ENCODE data around the gene PEX14.
A peak's percentile ranks its signal among the peaks of the same experiment; 100 is the strongest.

Gene PEX14

DNA sequence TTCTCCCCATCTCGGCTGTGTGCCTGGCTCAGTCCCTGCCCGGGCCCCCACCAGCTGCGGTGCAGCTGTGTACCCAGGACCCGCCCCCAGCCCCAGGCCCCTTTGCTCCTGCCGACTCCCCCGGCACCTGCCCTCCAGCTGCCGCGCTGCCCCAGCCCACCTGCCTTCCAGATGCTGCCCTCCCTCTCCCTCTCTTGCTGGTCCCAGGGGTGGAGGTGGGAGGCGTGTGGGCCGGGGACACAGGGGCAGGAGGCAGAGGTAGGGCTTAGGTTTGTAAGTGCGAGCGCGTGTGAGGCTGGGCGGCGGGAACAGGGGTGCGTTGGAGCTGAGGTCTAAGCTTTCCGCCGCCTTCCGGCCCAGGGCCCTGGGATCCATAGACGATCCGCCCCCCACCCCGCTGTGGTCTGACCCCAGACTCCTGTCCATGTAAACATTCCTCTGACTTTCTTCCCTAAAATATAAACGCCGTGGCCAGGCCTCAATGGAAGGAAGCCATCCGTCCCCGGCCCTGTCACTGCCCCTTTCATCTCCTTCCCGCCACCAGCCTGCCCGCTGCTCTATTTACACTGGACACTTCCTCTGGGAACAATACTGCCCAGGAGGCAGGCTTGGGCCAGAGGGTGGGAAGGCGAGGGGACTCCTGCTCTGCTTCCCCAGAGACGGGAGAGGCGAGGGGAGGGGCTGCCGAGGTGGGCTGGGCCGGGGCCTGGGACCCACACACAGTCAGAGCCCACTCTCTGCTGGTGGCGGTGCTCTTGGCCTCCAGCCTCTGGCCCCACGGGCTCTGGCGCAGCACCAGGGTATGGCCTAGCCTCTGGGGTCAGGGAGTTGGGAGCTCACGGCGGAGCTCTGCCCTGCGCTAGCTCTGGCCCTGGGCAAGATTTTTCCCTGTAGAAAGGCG lies 193.4 kb downstream of the PEX14 start:
- no peak for DNase-seq (ENCODE audit: low spot score)

DNA sequence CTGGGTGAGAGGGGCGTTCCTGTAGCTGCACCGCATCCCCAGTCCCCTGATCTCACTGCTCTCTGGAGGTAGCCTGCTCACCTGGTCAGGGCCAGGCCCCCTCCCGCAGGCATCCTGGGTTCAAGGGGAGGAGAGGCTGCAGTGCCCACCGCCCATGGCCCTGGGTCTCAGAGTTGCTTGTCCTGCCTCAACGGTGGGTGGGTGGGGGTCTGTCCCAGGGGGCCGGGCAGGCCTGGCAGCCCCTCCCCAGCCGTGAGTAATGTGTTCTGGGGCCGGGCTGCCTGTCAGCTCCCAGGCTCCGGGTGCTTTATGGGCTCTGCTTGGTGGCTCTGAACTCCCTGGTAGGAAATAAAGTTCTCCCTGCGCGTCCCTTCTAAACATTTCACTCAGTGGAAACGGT lies 194.8 kb downstream of the PEX14 start:
- DNase-seq (ENCODE audit: low spot score): no peak

DNA sequence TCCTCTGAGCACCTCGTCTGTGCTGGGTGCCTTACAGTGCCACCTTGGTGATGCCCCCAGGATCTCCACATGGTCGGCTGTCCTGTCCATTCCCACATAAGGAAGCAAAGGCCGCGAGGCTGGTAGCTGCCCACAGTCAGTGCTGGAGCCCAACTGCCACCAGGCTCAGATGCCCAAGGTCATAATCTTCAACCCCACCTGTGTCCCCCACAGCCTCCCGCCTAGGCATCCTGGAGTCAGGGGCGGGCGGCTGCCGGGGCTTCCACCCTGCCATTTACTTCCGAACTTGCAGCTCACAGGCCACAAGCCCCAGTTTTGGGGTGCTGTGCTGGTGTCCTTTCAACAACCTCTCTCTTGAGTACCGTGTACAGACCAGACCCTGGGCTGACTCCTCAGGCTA lies 195.4 kb downstream of the PEX14 start:
- no peak for DNase-seq (ENCODE audit: low spot score)

DNA sequence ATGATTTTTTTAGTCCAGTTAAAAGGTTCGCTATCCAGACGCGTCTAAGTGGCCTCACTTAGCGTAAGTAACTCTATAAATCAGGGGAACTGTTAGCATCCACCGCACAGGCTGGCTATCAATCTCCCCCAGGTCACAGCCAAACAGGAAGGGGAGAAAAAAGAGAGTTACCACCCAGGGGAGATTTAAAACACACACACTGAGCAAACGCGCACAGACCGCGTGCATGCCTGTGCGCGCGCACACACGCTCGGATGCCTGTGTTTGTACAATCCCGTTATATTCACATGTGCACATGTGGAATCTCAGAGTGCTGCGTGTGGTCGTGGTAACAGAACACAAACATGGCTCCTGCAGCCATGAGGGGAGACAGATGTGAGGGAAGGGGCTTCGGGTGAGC lies 196.3 kb downstream of the PEX14 start:
- no peak for DNase-seq (ENCODE audit: low spot score)

DNA sequence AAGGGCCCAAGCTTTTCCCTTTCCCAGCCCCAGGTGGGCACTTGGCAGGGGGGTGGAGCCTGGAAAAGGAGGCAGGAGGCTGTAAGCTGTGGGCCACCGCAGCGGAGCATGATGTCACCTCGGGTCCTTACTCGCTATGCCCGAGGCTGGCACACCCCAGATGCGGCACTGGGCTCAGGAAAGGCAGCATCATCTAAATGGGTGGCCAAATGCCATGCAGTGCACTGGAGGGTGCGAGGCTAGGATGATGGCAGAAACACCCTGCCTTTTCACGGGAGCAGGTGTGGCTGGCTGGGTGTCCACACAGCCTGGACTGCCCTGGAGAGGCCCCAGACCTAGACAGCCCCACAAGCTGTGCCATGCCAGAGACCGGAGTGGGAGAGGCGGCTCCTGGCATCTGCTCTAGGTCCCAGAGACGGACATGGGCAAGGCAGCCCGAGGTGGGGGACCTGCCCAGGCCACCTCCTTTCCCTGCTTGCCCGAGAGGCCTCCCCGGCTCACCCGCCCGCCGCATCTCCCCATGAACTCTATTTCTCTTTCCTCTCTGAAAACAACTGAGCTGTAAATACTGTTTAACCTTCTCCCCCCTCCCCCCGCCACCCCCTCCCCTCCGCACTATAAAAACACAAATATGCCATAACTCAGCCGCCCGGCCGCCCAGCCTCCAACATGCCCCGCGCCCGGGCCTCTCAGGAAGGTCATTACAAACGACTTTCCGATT lies 197.0 kb downstream of the PEX14 start:
- DNase-seq (ENCODE audit: low spot score): peak; percentile 59

DNA sequence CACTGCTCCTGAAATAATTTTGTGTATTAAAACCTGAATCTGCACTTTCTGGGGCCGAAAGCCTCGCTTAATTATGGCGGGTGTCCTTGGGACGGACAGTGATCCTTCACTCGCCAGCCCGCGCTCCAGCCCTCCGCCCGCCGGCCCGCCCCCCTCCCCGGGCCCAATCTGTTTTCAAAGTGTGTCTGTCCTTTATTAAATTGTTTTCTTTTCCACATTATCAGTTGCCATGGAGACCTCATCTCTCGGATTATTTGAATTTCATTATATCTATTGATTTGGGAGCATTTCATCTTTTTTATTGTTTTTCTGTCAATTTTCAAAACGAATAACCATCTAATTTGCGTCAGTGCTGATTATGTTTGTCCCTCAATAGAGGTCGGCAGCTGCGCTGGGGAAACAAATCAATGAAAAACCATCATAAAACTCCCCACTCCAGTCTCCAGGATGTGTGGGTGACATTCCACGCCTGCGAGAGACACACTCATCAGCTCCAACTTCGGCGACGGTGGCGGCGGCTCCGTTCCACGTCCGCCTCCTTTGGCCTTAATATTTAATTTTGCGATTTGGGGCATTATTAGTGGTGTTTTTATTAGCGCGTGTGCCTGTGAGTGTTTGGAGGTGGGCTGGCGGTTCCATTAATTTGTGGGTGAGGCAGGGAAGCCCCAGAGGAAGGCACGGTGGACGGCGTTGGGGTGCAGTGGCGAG lies 197.7 kb downstream of the PEX14 start:
- no peak for DNase-seq (ENCODE audit: low spot score)

DNA sequence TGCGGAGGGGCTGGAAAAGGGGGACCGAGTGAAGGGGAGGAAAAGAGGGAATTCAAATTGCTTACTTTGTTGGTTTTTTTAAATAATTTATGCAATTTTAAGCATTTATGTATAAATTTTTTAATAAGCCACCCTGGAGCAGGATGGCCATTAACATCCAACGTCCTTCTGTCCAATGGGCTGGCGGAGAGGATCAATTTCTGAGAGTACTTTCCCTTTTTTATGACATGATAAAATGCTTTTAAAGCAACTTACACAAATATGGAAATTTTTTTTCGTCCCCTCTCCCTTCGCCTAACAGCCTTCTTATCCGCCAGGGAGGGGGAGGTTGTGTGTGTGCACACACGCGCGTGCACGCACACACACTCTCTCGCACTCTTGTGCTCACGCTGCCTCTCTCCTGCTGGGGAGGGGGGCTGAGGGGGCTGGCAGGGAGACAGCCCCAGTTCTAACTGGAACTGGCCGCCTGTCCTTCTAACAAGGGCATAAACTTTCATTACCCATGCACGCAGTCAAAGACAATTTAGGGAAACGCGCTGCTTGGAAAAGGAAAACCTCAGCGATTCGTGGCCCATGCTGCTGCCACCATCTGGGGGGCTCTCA lies 198.5 kb downstream of the PEX14 start:
- DNase-seq (ENCODE audit: low spot score): no peak

DNA sequence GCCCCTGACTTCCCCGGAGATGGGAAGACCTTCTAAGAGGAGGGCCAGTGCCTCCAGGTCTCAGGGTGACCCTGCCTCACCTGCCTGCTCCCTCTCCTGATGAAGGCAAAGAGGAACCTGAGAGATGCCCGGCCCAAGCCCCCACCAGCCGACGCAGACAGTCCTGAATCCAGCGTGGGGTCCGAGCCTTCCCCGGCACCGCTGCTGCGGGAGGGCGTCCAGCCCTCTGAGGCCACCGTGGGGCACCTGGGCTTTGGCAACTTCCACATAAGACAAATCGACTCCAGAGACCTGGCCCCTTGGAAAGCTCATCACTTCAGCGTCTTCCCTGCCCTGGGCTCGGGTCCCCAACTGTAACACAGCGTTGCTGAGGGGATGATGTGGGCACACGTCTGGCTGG lies 199.5 kb downstream of the PEX14 start:
- no peak for DNase-seq (ENCODE audit: low spot score)

DNA sequence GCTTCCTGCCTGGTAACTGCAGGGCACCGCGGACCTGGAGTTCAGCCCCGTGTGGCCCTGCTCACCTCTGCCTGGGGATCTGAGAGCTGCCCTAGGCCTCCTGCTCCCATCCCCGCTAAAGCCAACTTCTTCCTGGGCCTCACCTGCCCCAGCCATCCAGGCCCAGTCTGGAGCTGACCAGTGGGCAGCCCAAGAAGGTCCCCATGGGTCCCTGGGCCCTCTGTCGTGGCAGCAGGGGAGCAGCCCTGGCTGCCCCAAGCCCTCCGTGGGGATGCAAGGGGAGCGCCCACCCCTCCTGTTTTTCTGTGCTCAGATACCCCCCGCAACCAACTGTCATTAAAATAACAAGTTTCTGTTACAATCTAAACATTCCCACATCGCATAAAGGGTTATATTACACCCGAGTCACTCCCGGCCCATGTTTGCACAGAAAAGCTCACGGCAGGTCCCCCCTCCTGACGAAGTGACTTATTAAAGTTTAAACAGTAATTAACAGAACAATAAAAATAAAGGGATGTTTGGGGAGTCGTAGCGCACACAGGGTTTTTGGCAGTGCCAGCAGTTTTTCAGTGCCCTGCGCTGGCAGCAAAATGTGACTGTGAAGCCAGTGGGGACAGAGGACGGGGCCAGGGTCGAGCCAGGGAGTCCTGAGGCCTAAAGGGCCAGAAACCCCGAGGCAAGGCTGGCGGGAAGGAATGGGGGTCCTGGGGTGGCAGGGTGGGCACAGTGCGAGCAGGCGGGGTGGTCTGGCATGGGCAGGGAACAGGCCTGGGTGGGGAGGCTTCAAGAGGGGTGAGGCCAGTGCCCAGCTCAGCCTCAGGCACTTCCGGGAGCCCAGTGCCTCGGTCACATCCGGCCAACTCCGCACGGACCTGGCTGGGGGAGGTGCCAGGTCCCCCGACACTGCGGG lies 200.2 kb downstream of the PEX14 start:
- DNase-seq (ENCODE audit: low spot score): peak; percentile 62

DNA sequence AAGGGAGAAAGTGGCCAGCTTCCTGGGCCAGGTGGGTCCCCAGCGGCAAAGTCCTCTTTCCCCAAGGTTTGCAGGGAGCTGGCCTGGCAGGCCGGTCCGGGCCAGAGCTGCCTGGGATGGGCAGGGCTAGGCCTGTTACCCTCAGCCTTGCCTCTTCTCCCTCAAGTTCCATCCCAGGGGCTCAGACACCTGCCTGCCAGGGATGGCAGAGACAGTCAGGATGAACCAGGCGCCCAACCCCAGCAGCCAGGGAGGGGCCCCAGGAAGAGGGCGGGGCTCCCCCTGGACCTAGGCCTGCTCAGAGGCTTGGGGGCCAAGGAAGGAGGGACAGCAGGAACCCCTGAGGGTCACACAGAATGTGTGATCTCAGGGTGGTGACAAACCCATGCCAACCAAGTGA lies 201.1 kb downstream of the PEX14 start:
- DNase-seq (ENCODE audit: low spot score): no peak

DNA sequence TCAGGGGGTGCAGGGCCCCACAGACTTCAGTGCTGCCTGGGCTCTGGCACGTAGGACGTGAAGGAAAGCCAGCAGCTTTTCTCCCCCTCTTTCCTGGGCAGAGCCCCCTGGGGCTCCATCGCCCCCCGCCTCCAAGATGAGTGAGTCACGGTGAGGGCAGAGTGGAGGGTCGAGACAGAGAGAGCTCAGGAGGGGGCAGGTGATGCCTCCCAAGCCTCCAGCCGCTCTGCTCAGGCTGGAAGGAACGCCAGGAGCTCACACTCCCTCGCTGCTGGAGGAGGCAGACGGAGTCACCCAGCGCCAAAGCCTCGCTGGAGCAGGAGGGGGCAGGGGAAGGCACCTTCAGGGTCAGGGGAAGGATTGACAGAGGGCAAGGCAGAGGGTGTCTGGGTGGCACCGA lies 202.2 kb downstream of the PEX14 start:
- no peak for DNase-seq (ENCODE audit: low spot score)

DNA sequence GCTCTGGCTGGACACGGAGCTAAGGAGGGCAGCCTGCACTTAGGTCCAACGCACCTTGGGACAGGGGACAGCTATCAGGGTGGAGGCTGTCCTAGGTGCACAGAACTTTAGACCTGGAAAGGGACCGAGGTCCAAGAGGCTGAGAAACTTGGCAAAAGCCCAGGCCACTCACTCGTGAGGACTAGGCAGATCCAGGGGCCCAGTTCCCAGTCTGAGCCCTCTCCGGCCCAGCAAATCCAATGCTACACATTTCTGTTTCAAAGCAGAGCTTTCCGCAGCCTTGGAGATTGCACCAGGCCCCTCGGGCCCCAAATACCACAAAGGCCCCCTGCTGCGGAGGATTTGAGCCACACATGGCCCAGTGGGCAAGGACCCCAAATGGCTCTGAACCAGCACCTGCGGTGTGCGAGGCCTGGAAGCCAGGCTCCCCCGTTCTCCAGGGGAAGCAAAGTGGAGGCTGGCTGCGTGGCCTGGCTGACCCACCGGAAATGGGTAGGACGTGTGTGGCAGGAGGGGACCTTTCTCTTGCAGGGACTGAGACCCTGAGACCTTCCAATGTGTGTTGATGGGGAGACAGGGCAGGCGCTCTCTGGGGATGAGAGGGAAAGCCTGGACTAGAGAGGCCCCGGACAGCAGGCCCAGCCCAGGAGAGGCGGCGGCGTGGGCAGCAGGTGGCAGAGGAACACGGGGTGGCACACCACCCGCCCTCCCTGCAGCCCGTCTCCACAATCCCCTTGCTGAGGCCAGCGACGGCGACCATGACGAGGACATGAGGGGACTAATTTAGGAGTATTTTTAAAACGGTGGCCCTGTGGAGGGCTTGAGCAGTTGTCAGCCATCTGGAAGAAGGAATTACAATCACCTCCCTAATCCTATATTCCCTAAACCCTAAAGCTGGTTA lies 203.0 kb downstream of the PEX14 start:
- DNase-seq (ENCODE audit: low spot score): peak; percentile 48

DNA sequence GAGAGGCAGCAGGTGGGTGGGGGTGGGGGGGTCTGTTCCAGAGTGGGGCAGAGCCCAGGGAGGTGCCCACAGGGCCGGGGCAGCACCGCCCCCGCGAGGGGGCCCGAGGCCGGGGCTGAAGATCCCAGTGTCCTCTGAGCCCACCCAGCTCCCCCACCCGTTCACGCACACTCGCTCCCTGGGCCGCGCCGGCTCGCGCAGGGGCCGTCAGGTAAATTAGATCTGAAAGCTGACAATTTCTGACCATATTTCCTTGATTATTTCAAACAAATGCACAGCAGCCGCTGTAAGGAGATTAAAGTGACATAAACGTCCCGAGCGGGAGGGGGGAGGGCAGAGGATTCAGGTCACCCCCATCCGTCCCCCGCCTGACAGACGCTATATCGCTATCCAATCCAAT lies 203.7 kb downstream of the PEX14 start:
- DNase-seq (ENCODE audit: low spot score): no peak

DNA sequence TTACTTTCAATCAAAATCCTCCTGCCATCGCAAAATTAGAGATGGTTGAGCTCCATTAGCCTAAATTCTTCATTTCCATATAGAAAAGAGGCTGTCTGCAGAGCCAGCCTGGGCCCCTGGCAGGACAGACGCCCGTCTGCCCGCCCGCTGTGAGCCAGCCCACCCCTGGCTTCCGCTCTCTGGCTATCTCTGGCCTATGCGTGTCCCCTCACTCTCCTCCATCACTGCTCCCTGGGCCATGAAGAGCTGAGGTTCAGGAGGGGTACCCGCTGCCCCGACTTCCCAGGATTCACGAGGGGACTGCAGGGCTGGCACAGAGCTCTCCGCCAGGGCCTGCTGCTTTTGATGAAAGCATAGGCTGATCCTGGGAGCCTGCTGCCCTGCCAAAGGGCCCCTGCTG lies 204.1 kb downstream of the PEX14 start:
- no peak for DNase-seq (ENCODE audit: low spot score)

DNA sequence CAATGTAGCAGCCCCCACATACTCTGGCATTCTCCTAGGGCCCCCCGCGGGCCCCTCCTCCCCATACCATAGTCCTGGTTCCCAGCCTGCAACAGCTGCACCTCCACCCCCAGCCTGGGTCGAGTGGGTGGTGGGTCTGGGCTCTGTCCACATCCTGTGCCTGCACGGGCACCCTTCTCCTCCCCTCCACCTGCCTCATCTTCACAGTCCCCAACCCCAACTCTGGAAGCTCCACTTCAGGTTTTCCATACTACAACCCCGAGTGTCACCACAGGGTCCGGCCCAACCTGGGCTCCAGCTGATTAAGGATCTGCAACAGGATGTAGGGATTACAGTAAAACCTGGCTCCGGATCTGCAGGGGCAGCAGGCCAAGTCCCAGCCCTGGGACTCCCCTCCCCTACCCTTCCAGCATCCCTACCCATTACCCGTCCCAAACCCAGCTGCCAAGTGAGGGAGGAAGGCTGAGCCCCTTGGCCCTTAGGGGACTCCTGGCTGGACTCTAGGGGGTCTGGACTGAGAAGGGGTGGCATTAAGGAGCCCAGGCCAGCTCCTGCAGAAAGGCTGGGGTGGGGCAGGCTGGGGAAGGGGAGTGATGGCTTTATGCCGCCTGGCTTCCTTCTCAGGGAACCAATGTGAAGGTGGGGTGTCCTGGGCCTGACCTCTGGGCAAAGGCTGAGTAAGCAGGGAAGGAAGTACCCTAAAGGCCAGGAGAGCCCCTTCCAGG lies 204.9 kb downstream of the PEX14 start:
- DNase-seq (ENCODE audit: low spot score): peak; percentile 82

Measured in kidney tubule cell (primary cell).